Omental fat pad (tissue), 4 donors: ENCODE measurements around the gene MGAT4A. TPM values are rescaled to one million over a fixed set of nuclear protein-coding genes. Genes with fewer than 3 reads are reported as not detected.
A peak's percentile ranks its signal among the peaks of the same experiment; 100 is the strongest.
"Not testable (repeated sequence)": the region's sequence is repeated elsewhere in the genome, so short reads cannot be mapped to it uniquely, and the experiment has no call there.

ENCODE experiments used
- ATAC-seq: fragments of 150-250 bp; one replicate; pipeline ENCODE4 v1.9.1; 2016; ENCODE audit warnings: mild to moderate bottlenecking, moderate library complexity; ENCODE audit not compliant: low FRiP score
- DNase-seq: peaks from one replicate; pipeline ENCODE4 v3.0.0-alpha.2; 2019; ENCODE audit warnings: low spot score
- CTCF ChIP-seq, 3 donors: fragments of 450-650 bp; IDR thresholded peaks; one replicate each; pipeline ENCODE4 v1.5.1; 2016 to 2017; ENCODE audit warnings: antibody characterized with exemption in 3 of 3, mild to moderate bottlenecking in 3 of 3, moderate library complexity in 2 of 3
- total RNA-seq, 4 donors: library from RNA; depleted of rRNA; stranded (reverse); fragments of >200 nt; gene quantifications; one replicate each; pipeline ENCODE4 v1.1.0, GENCODE V29; 2016

The MGAT4A gene
- total RNA-seq, 4 donors from 2014 or later: 20.1 to 93.7 (median 43.2) TPM

- TF ChIP-seq CTCF (IDR thresholded peaks at IDR 0.05): no peak
- no peak for DNase-seq
Observed at GRCh38 chr2:98731894-98732349, 990 bp upstream of the MGAT4A start.

GRCh38 chr2:98730707-98731040, 258 bp downstream of the MGAT4A start:
- no peak for TF ChIP-seq CTCF (IDR thresholded peaks at IDR 0.05)
- ATAC-seq (peak; percentile 91), DNase-seq (no peak)

More at GRCh38 chr2:98731894-98732349, 990 bp upstream of the MGAT4A start:
- no peak for ATAC-seq

GRCh38 chr2:98730053-98730706, 752 bp downstream of the MGAT4A start:
- DNase-seq (no peak), ATAC-seq (peak; percentile 42)
- no peak for TF ChIP-seq CTCF (IDR thresholded peaks at IDR 0.05)

GRCh38 chr2:98729652-98730051, 1.3 kb downstream of the MGAT4A start:
- DNase-seq (no peak), ATAC-seq (no peak)
- TF ChIP-seq CTCF (IDR thresholded peaks at IDR 0.05): no peak

GRCh38 chr2:98728088-98728718, 2.7 kb downstream of the MGAT4A start:
- not testable (repeated sequence) for DNase-seq, ATAC-seq

- DNase-seq: no peak
- no peak for ATAC-seq
- TF ChIP-seq CTCF (IDR thresholded peaks at IDR 0.05): no peak
Observed at GRCh38 chr2:98727369-98728087, 3.4 kb downstream of the MGAT4A start.

- ATAC-seq (no peak), DNase-seq (no peak)
- TF ChIP-seq CTCF (IDR thresholded peaks at IDR 0.05): no peak
Observed at GRCh38 chr2:98726735-98727368, 4.1 kb downstream of the MGAT4A start.
